Fibroblast of pulmonary artery (primary cell): ENCODE results near the gene RNASE13.
"Not testable (repeated sequence)": the region's sequence is repeated elsewhere in the genome, so short reads cannot be mapped to it uniquely, and the experiment has no call there.

Experiments used
- DNase-seq: peaks from one replicate; pipeline ENCODE4 v3.0.0-alpha.2; 2010; ENCODE audit warnings: low read depth
- H3K4me3 ChIP-seq: replicated peaks from 2 replicates; pipeline ENCODE4 v1.5.1; 2011; ENCODE audit warnings: low read depth, mild to moderate bottlenecking, control low read depth, low read length, moderate library complexity
- TF ChIP-seq, protein P1 (sequence below): IDR thresholded peaks from 2 replicates; pipeline ENCODE4 v1.5.1; 2011; ENCODE audit warnings: mild to moderate bottlenecking, control low read depth, low read length, inconsistent platforms; ENCODE audit errors: missing control alignments

RNASE13 gene

DNA sequence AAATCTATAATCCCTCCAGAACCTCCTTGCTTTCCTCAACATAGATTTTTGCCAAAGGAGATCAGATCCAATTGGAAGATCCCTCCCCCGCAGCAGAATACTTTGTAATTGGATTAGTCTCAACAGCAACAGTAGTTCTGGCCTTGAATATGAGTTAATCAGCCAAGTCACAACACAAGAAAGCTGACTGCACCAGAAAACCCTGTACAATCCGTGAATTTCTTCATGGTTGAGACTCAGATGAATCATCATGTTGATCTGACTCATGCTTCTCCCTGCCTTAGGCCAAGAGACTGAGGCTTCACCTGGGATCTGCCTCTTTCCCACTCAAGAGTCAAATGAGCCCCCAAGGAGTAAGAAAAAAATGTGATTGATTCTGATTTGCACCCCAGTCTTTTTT is 47.8 kb downstream of the RNASE13 start:
- peak; percentile 95 for DNase-seq
- no peak overlapping the region for H3K4me3 ChIP-seq
- TF ChIP-seq, protein P1, sequence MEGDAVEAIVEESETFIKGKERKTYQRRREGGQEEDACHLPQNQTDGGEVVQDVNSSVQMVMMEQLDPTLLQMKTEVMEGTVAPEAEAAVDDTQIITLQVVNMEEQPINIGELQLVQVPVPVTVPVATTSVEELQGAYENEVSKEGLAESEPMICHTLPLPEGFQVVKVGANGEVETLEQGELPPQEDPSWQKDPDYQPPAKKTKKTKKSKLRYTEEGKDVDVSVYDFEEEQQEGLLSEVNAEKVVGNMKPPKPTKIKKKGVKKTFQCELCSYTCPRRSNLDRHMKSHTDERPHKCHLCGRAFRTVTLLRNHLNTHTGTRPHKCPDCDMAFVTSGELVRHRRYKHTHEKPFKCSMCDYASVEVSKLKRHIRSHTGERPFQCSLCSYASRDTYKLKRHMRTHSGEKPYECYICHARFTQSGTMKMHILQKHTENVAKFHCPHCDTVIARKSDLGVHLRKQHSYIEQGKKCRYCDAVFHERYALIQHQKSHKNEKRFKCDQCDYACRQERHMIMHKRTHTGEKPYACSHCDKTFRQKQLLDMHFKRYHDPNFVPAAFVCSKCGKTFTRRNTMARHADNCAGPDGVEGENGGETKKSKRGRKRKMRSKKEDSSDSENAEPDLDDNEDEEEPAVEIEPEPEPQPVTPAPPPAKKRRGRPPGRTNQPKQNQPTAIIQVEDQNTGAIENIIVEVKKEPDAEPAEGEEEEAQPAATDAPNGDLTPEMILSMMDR, result no peak

DNA sequence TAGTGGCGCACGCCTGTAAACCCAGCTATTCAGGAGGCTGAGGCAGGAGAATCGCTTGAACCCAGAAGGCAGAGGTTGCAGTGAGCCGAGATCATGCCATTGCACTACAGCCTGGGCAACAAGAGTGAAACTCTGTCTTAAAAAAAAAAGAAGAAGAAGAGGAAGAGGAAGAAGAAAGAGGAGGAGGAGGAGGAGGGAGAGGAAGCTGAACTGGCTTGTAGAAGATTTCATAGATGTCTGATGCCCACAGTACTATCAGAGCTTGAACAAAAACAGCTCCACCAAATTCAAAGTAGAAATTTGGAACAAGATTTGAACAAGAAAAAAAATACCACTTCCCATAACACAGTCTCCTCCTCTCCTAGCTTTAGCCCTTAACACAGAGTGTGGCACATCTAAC is 49.0 kb downstream of the RNASE13 start:
- not testable (repeated sequence) for DNase-seq, H3K4me3 ChIP-seq
